HCT116 (cell line): ENCODE data around the gene MDFIC. TPM values are rescaled to one million over a fixed set of nuclear protein-coding genes. Genes with fewer than 3 reads are reported as not detected.

Experiments
- ATAC-seq: fragments of 200-7000 bp; cut with Tn5 transposase; 2 replicates; pipeline ENCODE4 v1.9.1; 2020; ENCODE audit warnings: mild to moderate bottlenecking, moderate library complexity
- BruUV-seq: library from RNA; stranded (reverse); fragments of 400-500 nt; replicated peaks from 2 replicates; lab custom pipeline; 2021; lab: Mats Ljungman, UMichigan
- CTCF ChIA-PET: fragments of 300-600 bp; sonication (Branson Sonifier 250); formaldehyde crosslinking; loops from one replicate; lab custom pipeline; 2021; ENCODE audit warnings: antibody characterized with exemption; lab: Charles Lee
- POLR2A ChIA-PET: fragments of 300-600, 350-600 bp; sonication (Branson Sonifier 250); formaldehyde crosslinking; loops from one replicate; lab custom pipeline; 2021; ENCODE audit warnings: antibody characterized with exemption; lab: Charles Lee
- RAD21 ChIA-PET, 2 experiments: fragments of 300-600 bp; sonication (Branson Sonifier 250); formaldehyde crosslinking; loops; one replicate each; lab custom pipeline; 2023; ENCODE audit warnings: low total read pairs in 2 of 2; ENCODE audit not compliant: uncharacterized antibody in 2 of 2, unreplicated experiment in 2 of 2, low non-redundant PET in 1 of 2; lab: Charles Lee
- DNase-seq: peaks from one replicate; pipeline ENCODE4 v3.0.0-alpha.2; 2010; ENCODE audit warnings: low read depth, low spot score
- H2AFZ ChIP-seq: fragments of 200-600 bp; shearing (Covaris generic), sonication (generic); 2 replicates; pipeline ENCODE4 v1.6.1; 2017; ENCODE audit warnings: low read depth, mixed run types, mixed read lengths, antibody characterized with exemption, low read length; ENCODE audit not compliant: poor library complexity, severe bottlenecking
- H3K27ac ChIP-seq: 2 replicates; pipeline ENCODE4 v1.5.1; 2012; ENCODE audit warnings: low read depth, low read length
- H3K27me3 ChIP-seq: fragments of 200-600 bp; sonication (generic); 2 replicates; pipeline ENCODE4 v1.6.1; 2016; ENCODE audit warnings: mixed run types, low read length, mixed read lengths; ENCODE audit not compliant: insufficient read depth
- H3K36me3 ChIP-seq, 2 experiments: fragments of 200-500 bp in 1 of 2; fragments of 200-600 bp in 1 of 2; sonication (Bioruptor generic) in 1 of 2; sonication (generic) in 1 of 2; 2 replicates each; pipeline versions ENCODE4 v1.5.1 to v1.6.1; 2014 to 2016; ENCODE audit warnings: low read length in 2 of 2, inconsistent platforms in 1 of 2, mixed read lengths in 1 of 2, mixed run types in 1 of 2; ENCODE audit not compliant: insufficient read depth in 2 of 2, control insufficient read depth in 1 of 2
- H3K4me1 ChIP-seq, 2 experiments: fragments of 200-600 bp in 1 of 2; sonication (generic) in 1 of 2; 2 replicates each; pipeline versions ENCODE4 v1.5.1 to v1.6.1; 2012 to 2017; ENCODE audit warnings: low read length in 2 of 2, inconsistent platforms in 1 of 2, mild to moderate bottlenecking in 1 of 2, mixed read lengths in 1 of 2, mixed run types in 1 of 2, moderate library complexity in 1 of 2; ENCODE audit not compliant: insufficient read depth in 2 of 2, control insufficient read depth in 1 of 2
- H3K4me2 ChIP-seq: fragments of 200-600 bp; sonication (generic); 2 replicates; pipeline ENCODE4 v1.6.1; 2017; ENCODE audit warnings: mixed run types, low read length, mixed read lengths
- H3K4me3 ChIP-seq, 2 experiments: fragments of 200-600 bp in 1 of 2; sonication (generic) in 1 of 2; replicated peaks in 1 of 2; 2 replicates each; pipeline ENCODE4 v1.5.1; 2011 to 2016; ENCODE audit warnings: low read length in 2 of 2, control low read depth in 1 of 2, low read depth in 1 of 2, mild to moderate bottlenecking in 1 of 2, mixed read lengths in 1 of 2, mixed run types in 1 of 2
- H3K79me2 ChIP-seq: fragments of 200-600 bp; sonication (generic); 2 replicates; pipeline ENCODE4 v1.6.1; 2017; ENCODE audit warnings: mild to moderate bottlenecking, mixed run types, low read length, moderate library complexity, mixed read lengths; ENCODE audit not compliant: insufficient read depth
- H3K9ac ChIP-seq: fragments of 200-600 bp; sonication (generic); 2 replicates; pipeline ENCODE4 v1.6.1; 2016; ENCODE audit warnings: low read length, mixed read lengths
- H3K9me2 ChIP-seq: fragments of 200-600 bp; sonication (generic), shearing (Covaris generic); 2 replicates; pipeline ENCODE4 v1.6.1; 2017; ENCODE audit warnings: mixed run types, mild to moderate bottlenecking, moderate library complexity; ENCODE audit not compliant: insufficient read depth
- H3K9me3 ChIP-seq, 2 experiments: fragments of 200-500 bp in 1 of 2; fragments of 200-600 bp in 1 of 2; sonication (Bioruptor generic) in 1 of 2; sonication (generic) in 1 of 2; 2 replicates each; pipeline ENCODE4 v1.6.1; 2014 to 2017; ENCODE audit warnings: low read length in 2 of 2, mixed read lengths in 2 of 2, inconsistent platforms in 1 of 2, low read depth in 1 of 2, mild to moderate bottlenecking in 1 of 2, mixed run types in 1 of 2, moderate library complexity in 1 of 2; ENCODE audit not compliant: control insufficient read depth in 1 of 2, insufficient read depth in 1 of 2
- H4K20me1 ChIP-seq: fragments of 200-600 bp; sonication (generic), shearing (Covaris generic); 2 replicates; pipeline ENCODE4 v1.6.1; 2017; ENCODE audit warnings: mixed run types, mild to moderate bottlenecking, moderate library complexity; ENCODE audit not compliant: insufficient read depth
- CBX3 ChIP-seq: IDR thresholded peaks from 2 replicates; pipeline ENCODE4 v1.6.1; 2012; ENCODE audit warnings: low read depth
- CEBPB ChIP-seq: IDR thresholded peaks from 2 replicates; pipeline ENCODE4 v1.6.1; 2012; ENCODE audit warnings: low read depth
- CTCF ChIP-seq, 3 experiments: fragments of 200-600 bp in 1 of 3; sonication (generic) in 1 of 3; IDR thresholded peaks in 2 of 3; conservative IDR thresholded peaks in 1 of 3; 2 replicates each; pipeline ENCODE4 v1.5.1; 2012 to 2017; ENCODE audit warnings: low read depth in 2 of 3, low read length in 2 of 3, antibody characterized with exemption in 1 of 3, borderline replicate concordance in 1 of 3, control low read depth in 1 of 3, mild to moderate bottlenecking in 1 of 3, mixed read lengths in 1 of 3, mixed run types in 1 of 3, moderate library complexity in 1 of 3; ENCODE audit not compliant: insufficient read depth in 1 of 3
- EGR1 ChIP-seq: IDR thresholded peaks from 2 replicates; pipeline ENCODE4 v1.6.1; 2012; ENCODE audit warnings: low read depth
- ELF1 ChIP-seq: IDR thresholded peaks from 2 replicates; pipeline ENCODE4 v1.6.1; 2012; ENCODE audit warnings: low read depth, borderline replicate concordance
- EZH2 ChIP-seq: fragments of 200-600 bp; sonication (generic); IDR thresholded peaks from 2 replicates; pipeline ENCODE4 v1.6.1; 2017; ENCODE audit warnings: antibody characterized with exemption, mixed run types
- EZH2phosphoT487 ChIP-seq: fragments of 200-600 bp; IDR thresholded peaks from 2 replicates; pipeline ENCODE4 v1.6.1; 2018; ENCODE audit warnings: antibody characterized with exemption, borderline replicate concordance
- FOSL1 ChIP-seq: IDR thresholded peaks from 2 replicates; pipeline ENCODE4 v1.6.1; 2012; ENCODE audit warnings: low read depth
- POLR2A ChIP-seq: IDR thresholded peaks from 2 replicates; pipeline ENCODE4 v1.7.0; 2011; ENCODE audit warnings: borderline replicate concordance; ENCODE audit not compliant: insufficient read depth, insufficient read length; ENCODE audit errors: extremely low read depth
- POLR2AphosphoS5 ChIP-seq: IDR thresholded peaks from 2 replicates; pipeline ENCODE4 v1.6.1; 2011; ENCODE audit warnings: mild to moderate bottlenecking, low read depth, low read length, moderate library complexity
- RAD21 ChIP-seq: IDR thresholded peaks from 2 replicates; pipeline ENCODE4 v1.6.1; 2012; ENCODE audit warnings: low read depth, mild to moderate bottlenecking
- SIN3A ChIP-seq: IDR thresholded peaks from 2 replicates; pipeline ENCODE4 v1.6.1; 2012; ENCODE audit warnings: low read depth
- SP1 ChIP-seq: IDR thresholded peaks from 2 replicates; pipeline ENCODE4 v1.6.1; 2012; ENCODE audit warnings: low read depth
- TCF7L2 ChIP-seq: IDR thresholded peaks from 2 replicates; pipeline ENCODE4 v1.7.0; 2011; ENCODE audit warnings: borderline replicate concordance, inconsistent platforms; ENCODE audit not compliant: insufficient read depth, insufficient read length; ENCODE audit errors: extremely low read depth
- YY1 ChIP-seq: IDR thresholded peaks from 2 replicates; pipeline ENCODE4 v1.6.1; 2011; ENCODE audit warnings: low read length, low read depth, moderate library complexity, mild to moderate bottlenecking; ENCODE audit not compliant: insufficient replicate concordance; ENCODE audit errors: extremely low read depth
- ZBTB33 ChIP-seq: IDR thresholded peaks from 2 replicates; pipeline ENCODE4 v1.6.1; 2011; ENCODE audit warnings: mild to moderate bottlenecking, low read length, moderate library complexity; ENCODE audit not compliant: insufficient replicate concordance; ENCODE audit errors: extremely low read depth
- ZFX ChIP-seq: fragments of 450-650 bp; IDR thresholded peaks from 2 replicates; pipeline ENCODE4 v1.6.1; 2017
- ZNF274 ChIP-seq: fragments of 200-500 bp; sonication (Bioruptor generic); IDR thresholded peaks from 2 replicates; pipeline ENCODE4 v1.6.1; 2014; ENCODE audit warnings: mild to moderate bottlenecking, low read depth, low read length, inconsistent platforms
- intact Hi-C: fragments of 100-400 bp; cut with micrococcal nuclease; formaldehyde crosslinking; loops from 2 replicates; pipeline ENCODE4 v1.10.0; 2022
- total RNA-seq: library from RNA; stranded (reverse); gene quantifications from one replicate; pipeline ENCODE4 v1.2.1, GENCODE V29; 2021; ENCODE audit not compliant: unreplicated experiment

Gene MDFIC
- total RNA-seq, 1 experiment from 2014 or later = 8.3 TPM

- Histone ChIP-seq H3K9ac (no peak overlapping the region), H3K36me3 (no peaks in the 10 kb centered on the region), H3K4me3 (no peak overlapping the region), H3K79me2 (no peaks in the 10 kb centered on the region), H3K27ac (no peak overlapping the region), H3K27me3 (no peaks in the 10 kb centered on the region), H3K4me1 (peaks cover 0 to 14% of the 10 kb centered on the region in 2 experiments; a peak in 2 of 4 replicates), H4K20me1 (no peaks in the 10 kb centered on the region), H3K9me3 (no peaks in the 10 kb centered on the region), H3K9me2 (no peaks in the 10 kb centered on the region; the same call in 1 of the 2 replicates), H2AFZ (no peak overlapping the region), H3K4me2 (no peak overlapping the region)
- ChIA-PET CTCF (no interaction called here), RAD21 (no interaction called here), POLR2A (no interaction called here)
- no peak for ATAC-seq
- intact Hi-C loops = no loop called here
- BruUV-seq = no TSS peak
- DNase-seq = no peak
- no peak for TF ChIP-seq CTCF (IDR thresholded peaks at IDR 0.05 in 2 of 3, conservative IDR thresholded peaks at IDR 0.05 in 1 of 3; ENCODE audit: borderline replicate concordance in 1 of 3, insufficient read depth in 1 of 3, low read depth in 2 of 3, low read length in 2 of 3)
- TF ChIP-seq EZH2phosphoT487 = no peak
- TF ChIP-seq CBX3 = no peak
- no peak for TF ChIP-seq ZBTB33
- no peak for TF ChIP-seq TCF7L2
- TF ChIP-seq EGR1 = no peak
- TF ChIP-seq SP1 = no peak
- TF ChIP-seq YY1 = no peak
- TF ChIP-seq ELF1 = no peak
- no peak for TF ChIP-seq ZFX
- no peak for TF ChIP-seq CEBPB
- TF ChIP-seq EZH2 = no peak
- no peak for TF ChIP-seq ZNF274
- TF ChIP-seq FOSL1 = no peak
- no peak for TF ChIP-seq POLR2A
- no peak for TF ChIP-seq RAD21
- no peak for TF ChIP-seq SIN3A
- no peak for TF ChIP-seq POLR2AphosphoS5
These were observed 3.5 kb downstream of the MDFIC start for GRCh38 chr7:114925434-114925833.
